IMR-90 (cell line): ENCODE measurements around the gene HDAC3. TPM values are rescaled to one million over a fixed set of nuclear protein-coding genes. Genes with fewer than 3 reads are reported as not detected.

ENCODE experiments used
- ATAC-seq: fragments of 200-7000 bp; cut with Tn5 transposase; 2 replicates; pipeline ENCODE4 v1.9.1; 2020; ENCODE audit warnings: low read depth, mild to moderate bottlenecking, moderate library complexity
- BruUV-seq: library from RNA; stranded (reverse); fragments of 400-500 nt; replicated peaks from 2 replicates; lab custom pipeline; 2021; lab: Mats Ljungman, UMichigan
- CTCF ChIA-PET: fragments of 300-600 bp; formaldehyde crosslinking; extraction: SDS; loops from one replicate; lab custom pipeline; 2021; ENCODE audit warnings: antibody characterized with exemption; lab: Yijun Ruan, JAX
- POLR2A ChIA-PET: fragments of 300-600 bp; sonication (Branson Sonifier 250); formaldehyde crosslinking; loops from one replicate; lab custom pipeline; 2022; ENCODE audit warnings: antibody characterized with exemption; ENCODE audit not compliant: unreplicated experiment; lab: Charles Lee
- DNase-seq: peaks from one replicate; pipeline ENCODE4 v3.0.0; 2013
- H2AFZ ChIP-seq: replicated peaks from 2 replicates; pipeline ENCODE3; 2013; ENCODE audit warnings: low read length, mild to moderate bottlenecking; ENCODE audit not compliant: poor library complexity
- H2AK5ac ChIP-seq: 2 replicates; pipeline ENCODE4 v1.6.1; 2013; ENCODE audit warnings: low read depth, low read length, inconsistent platforms
- H2AK9ac ChIP-seq: replicated peaks from 2 replicates; pipeline ENCODE3; 2013; ENCODE audit warnings: mild to moderate bottlenecking, low read depth, low read length, moderate library complexity; ENCODE audit not compliant: poor library complexity
- H2BK120ac ChIP-seq: 2 replicates; pipeline ENCODE4 v1.6.1; 2013; ENCODE audit warnings: low read depth, low read length, inconsistent platforms
- H2BK15ac ChIP-seq: 3 replicates; pipeline ENCODE4 v1.6.1; 2013; ENCODE audit warnings: low read depth, low read length, inconsistent platforms
- H2BK20ac ChIP-seq: 2 replicates; pipeline ENCODE4 v1.6.1; 2013; ENCODE audit warnings: low read depth, mild to moderate bottlenecking, inconsistent platforms, low read length, moderate library complexity
- H2BK5ac ChIP-seq: 2 replicates; pipeline ENCODE4 v1.6.1; 2013; ENCODE audit warnings: mild to moderate bottlenecking, low read depth, low read length, inconsistent platforms; ENCODE audit not compliant: poor library complexity, severe bottlenecking
- H3K14ac ChIP-seq: replicated peaks from 2 replicates; pipeline ENCODE4 v1.6.1; 2013; ENCODE audit warnings: low read depth, low read length, inconsistent platforms
- H3K18ac ChIP-seq: 2 replicates; pipeline ENCODE4 v1.6.1; 2013; ENCODE audit warnings: low read depth, low read length, control low read depth
- H3K23ac ChIP-seq: 2 replicates; pipeline ENCODE4 v1.6.1; 2013; ENCODE audit warnings: low read depth, low read length, inconsistent platforms
- H3K27ac ChIP-seq: 2 replicates; pipeline ENCODE4 v1.5.1; 2013; ENCODE audit warnings: mild to moderate bottlenecking, control low read depth, low read length; ENCODE audit not compliant: insufficient read depth
- H3K27me3 ChIP-seq: 2 replicates; pipeline ENCODE4 v1.6.1; 2013; ENCODE audit warnings: low read length; ENCODE audit not compliant: control insufficient read depth, insufficient read depth
- H3K36me3 ChIP-seq: 2 replicates; pipeline ENCODE4 v1.6.1; 2013; ENCODE audit warnings: low read length, mixed read lengths; ENCODE audit not compliant: control insufficient read depth, insufficient read depth
- H3K4ac ChIP-seq: 2 replicates; pipeline ENCODE4 v1.6.1; 2013; ENCODE audit warnings: low read depth, low read length, inconsistent platforms
- H3K4me1 ChIP-seq: 2 replicates; pipeline ENCODE4 v1.6.1; 2013; ENCODE audit warnings: low read length, mixed read lengths; ENCODE audit not compliant: control insufficient read depth, insufficient read depth
- H3K4me2 ChIP-seq: 2 replicates; pipeline ENCODE4 v1.6.1; 2013; ENCODE audit warnings: low read depth, mild to moderate bottlenecking, control low read depth, low read length, moderate library complexity
- H3K4me3 ChIP-seq: 2 replicates; pipeline ENCODE4 v1.5.1; 2013; ENCODE audit warnings: low read depth, mild to moderate bottlenecking, control low read depth, low read length, moderate library complexity; ENCODE audit not compliant: insufficient read depth
- H3K56ac ChIP-seq: 2 replicates; pipeline ENCODE4 v1.6.1; 2013; ENCODE audit warnings: low read length, inconsistent platforms; ENCODE audit not compliant: insufficient read depth; ENCODE audit errors: extremely low read depth
- H3K79me1 ChIP-seq, 2 experiments: 2 replicates each; pipeline ENCODE4 v1.6.1; 2013; ENCODE audit warnings: low read length in 2 of 2, inconsistent platforms in 1 of 2, low read depth in 1 of 2
- H3K9ac ChIP-seq: 2 replicates; pipeline ENCODE4 v1.6.1; 2013; ENCODE audit warnings: low read depth, low read length, control low read depth
- H3K9me1 ChIP-seq: 2 replicates; pipeline ENCODE4 v1.6.1; 2013; ENCODE audit warnings: low read length, inconsistent platforms; ENCODE audit not compliant: insufficient read depth
- H3K9me3 ChIP-seq: 2 replicates; pipeline ENCODE4 v1.6.1; 2013; ENCODE audit warnings: low read length; ENCODE audit not compliant: control insufficient read depth, insufficient read depth
- H4K20me1 ChIP-seq: 2 replicates; pipeline ENCODE4 v1.6.1; 2013; ENCODE audit warnings: low read length, inconsistent platforms; ENCODE audit not compliant: insufficient read depth
- H4K5ac ChIP-seq: 2 replicates; pipeline ENCODE4 v1.6.1; 2013; ENCODE audit warnings: mild to moderate bottlenecking, low read depth, low read length, control low read depth
- H4K8ac ChIP-seq, 2 experiments: 2 replicates each; pipeline ENCODE4 v1.6.1; 2013; ENCODE audit warnings: low read depth in 2 of 2, low read length in 2 of 2, control low read depth in 1 of 2, inconsistent platforms in 1 of 2
- H4K91ac ChIP-seq: 2 replicates; pipeline ENCODE4 v1.6.1; 2013; ENCODE audit warnings: low read depth, low read length, inconsistent platforms; ENCODE audit not compliant: insufficient read depth
- CEBPB ChIP-seq: IDR thresholded peaks from 2 replicates; pipeline ENCODE4 v1.6.1; 2012; ENCODE audit warnings: low read depth, low read length, improper control_type of control experiment
- CTCF ChIP-seq: conservative IDR thresholded peaks from 2 replicates; pipeline ENCODE4 v1.5.1; 2012; ENCODE audit warnings: mild to moderate bottlenecking, low read depth, low read length, improper control_type of control experiment
- FOS ChIP-seq: fragments of 150-350 bp; IDR thresholded peaks from 2 replicates; pipeline ENCODE4 v1.6.1; 2016; ENCODE audit warnings: low read depth, low read length
- MAFK ChIP-seq: IDR thresholded peaks from 2 replicates; pipeline ENCODE4 v1.6.1; 2012; ENCODE audit warnings: low read depth, low read length, improper control_type of control experiment
- MAZ ChIP-seq: IDR thresholded peaks from 2 replicates; pipeline ENCODE4 v1.6.1; 2012; ENCODE audit warnings: low read depth, mild to moderate bottlenecking, low read length, improper control_type of control experiment, moderate library complexity, borderline replicate concordance
- MXI1 ChIP-seq: IDR thresholded peaks from 2 replicates; pipeline ENCODE4 v1.6.1; 2012; ENCODE audit warnings: low read depth, mild to moderate bottlenecking, low read length, moderate library complexity, borderline replicate concordance
- NFE2L2 ChIP-seq: fragments of 150-350 bp; IDR thresholded peaks from 2 replicates; pipeline ENCODE4 v1.6.1; 2016; ENCODE audit warnings: low read depth, mild to moderate bottlenecking, low read length
- RAD21 ChIP-seq: IDR thresholded peaks from 2 replicates; pipeline ENCODE4 v1.6.1; 2012; ENCODE audit warnings: low read length, improper control_type of control experiment
- RFX5 ChIP-seq: IDR thresholded peaks from 2 replicates; pipeline ENCODE4 v1.8.0; 2012; ENCODE audit warnings: low read depth, mild to moderate bottlenecking, low read length, moderate library complexity
- SMC3 ChIP-seq: fragments of 150-350 bp; IDR thresholded peaks from 2 replicates; pipeline ENCODE4 v1.6.1; 2016; ENCODE audit warnings: low read depth, mild to moderate bottlenecking, antibody characterized with exemption, low read length, moderate library complexity
- USF2 ChIP-seq: fragments of 150-350 bp; IDR thresholded peaks from 2 replicates; pipeline ENCODE4 v1.6.1; 2017; ENCODE audit warnings: mild to moderate bottlenecking, antibody characterized with exemption, low read length, low read depth
- dilution Hi-C: fragments of 300-500 bp; cut with HindIII; formaldehyde crosslinking; loops from one replicate; pipeline ENCODE4 v1.14.3; 2018; ENCODE audit warnings: low sequenced_read_pairs; ENCODE audit not compliant: unreplicated experiment
- in situ Hi-C: fragments of 300-500 bp; cut with MboI; formaldehyde crosslinking; loops from 3 replicates; pipeline ENCODE4 v1.14.3; 2019; ENCODE audit warnings: low sequenced_read_pairs, inconsistent platforms, mixed read lengths
- intact Hi-C: fragments of 100-400 bp; cut with micrococcal nuclease; formaldehyde crosslinking; loops from 2 replicates; pipeline ENCODE4 v1.10.0; 2022
- polyA plus RNA-seq, 3 experiments: library from polyadenylated mRNA; depleted of rRNA; stranded (reverse); fragments of >200 nt; gene quantifications; 2 replicates each; pipeline ENCODE4 v1.2.3, GENCODE V29; 2012; ENCODE audit warnings: low replicate concordance in 1 of 3
- total RNA-seq: library from RNA; depleted of rRNA; stranded (reverse); fragments of >200 nt; gene quantifications from 2 replicates; pipeline ENCODE4 v1.2.3, GENCODE V29; 2012
- TF ChIP-seq, protein P1 (sequence below): fragments of 150-350 bp; IDR thresholded peaks from 2 replicates; pipeline ENCODE4 v1.6.1; 2016; ENCODE audit warnings: low read depth, mild to moderate bottlenecking, low read length, moderate library complexity, borderline replicate concordance

Gene HDAC3
- total and polyA plus RNA-seq, 2 of the 4 experiments (the other 2 are of a cell fraction), result 84.2 to 89.7 TPM

DNA sequence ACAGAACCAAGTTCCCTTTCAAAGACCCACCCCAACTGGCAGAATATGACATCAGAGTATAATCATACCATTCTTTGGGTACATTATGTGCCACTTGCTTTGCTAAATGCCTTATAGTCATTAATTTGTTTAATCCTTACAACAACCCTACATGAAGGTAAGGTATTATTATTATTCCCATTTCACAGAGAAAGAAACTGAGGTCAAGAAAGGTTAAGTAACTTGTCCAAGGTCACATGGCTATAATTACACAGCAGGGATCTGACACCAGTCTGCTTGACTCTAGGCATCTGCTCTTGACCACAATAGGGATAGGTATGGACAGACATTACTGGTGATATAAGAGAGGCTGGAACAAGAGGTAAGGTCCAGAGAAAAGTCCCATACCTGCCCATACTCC is 13.3 kb upstream of the HDAC3 start:
- Histone ChIP-seq H3K14ac (no peak overlapping the region), H3K36me3 (peaks cover 31% of the 10 kb centered on the region), H3K9me3 (no peaks in the 10 kb centered on the region), H2BK20ac (no peak overlapping the region), H2AK5ac (no peak overlapping the region), H3K27ac (no peak overlapping the region), H3K23ac (0 out of 2 replicates have a peak overlapping the region, but pooled peaks have one; percentile 11), H4K91ac (no peak overlapping the region), H3K4me3 (no peak overlapping the region), H4K5ac (no peak overlapping the region), H3K4me2 (no peak overlapping the region), H4K20me1 (peaks cover 3% of the 10 kb centered on the region; the same call in 1 of the 2 replicates), H3K4ac (no peak overlapping the region), H2BK5ac (no peak overlapping the region), H3K9me1 (no peaks in the 10 kb centered on the region; the same call in 1 of the 2 replicates), H3K27me3 (no peaks in the 10 kb centered on the region), H3K56ac (no peak overlapping the region), H2BK15ac (no peak overlapping the region), H2AK9ac (peak overlapping the region; percentile 37), H4K8ac (no peak overlapping the region), H3K9ac (no peak overlapping the region), H2AFZ (no peak overlapping the region), H2BK120ac (no peak overlapping the region), H3K79me1 (peaks cover 10 to 17% of the 10 kb centered on the region in 2 experiments), H3K18ac (no peak overlapping the region), H3K4me1 (peaks cover 11% of the 10 kb centered on the region; the same call in 1 of the 2 replicates)
- no peak for DNase-seq
- BruUV-seq, result no TSS peak
- intact Hi-C loops (no loop called here), dilution Hi-C loops (no loop called here), in situ Hi-C loops (no loop called here)
- ChIA-PET POLR2A (no interaction called here), CTCF (no interaction called here)
- no peak for ATAC-seq
- TF ChIP-seq MAZ, result no peak
- TF ChIP-seq RAD21, result no peak
- no peak for TF ChIP-seq FOS
- TF ChIP-seq MXI1, result no peak
- no peak for TF ChIP-seq SMC3
- no peak for TF ChIP-seq CTCF
- TF ChIP-seq USF2, result no peak
- no peak for TF ChIP-seq CEBPB
- no peak for TF ChIP-seq NFE2L2
- TF ChIP-seq, protein P1, sequence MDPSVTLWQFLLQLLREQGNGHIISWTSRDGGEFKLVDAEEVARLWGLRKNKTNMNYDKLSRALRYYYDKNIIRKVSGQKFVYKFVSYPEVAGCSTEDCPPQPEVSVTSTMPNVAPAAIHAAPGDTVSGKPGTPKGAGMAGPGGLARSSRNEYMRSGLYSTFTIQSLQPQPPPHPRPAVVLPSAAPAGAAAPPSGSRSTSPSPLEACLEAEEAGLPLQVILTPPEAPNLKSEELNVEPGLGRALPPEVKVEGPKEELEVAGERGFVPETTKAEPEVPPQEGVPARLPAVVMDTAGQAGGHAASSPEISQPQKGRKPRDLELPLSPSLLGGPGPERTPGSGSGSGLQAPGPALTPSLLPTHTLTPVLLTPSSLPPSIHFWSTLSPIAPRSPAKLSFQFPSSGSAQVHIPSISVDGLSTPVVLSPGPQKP, result no peak
- no peak for TF ChIP-seq MAFK
- TF ChIP-seq RFX5, result no peak
